K562 (cell line): ENCODE measurements around the gene SAPCD1. TPM values are rescaled to one million over a fixed set of nuclear protein-coding genes. Genes with fewer than 3 reads are reported as not detected.

Source experiments
- ARID4B ChIP-seq: sonication (generic); formaldehyde crosslinking; IDR thresholded peaks from 2 replicates; pipeline ENCODE4 v1.8.0; 2022; ENCODE audit warnings: mild to moderate bottlenecking, missing genetic modification reagents
- ILK ChIP-seq: fragments of 450-650 bp; IDR thresholded peaks from 2 replicates; pipeline ENCODE4 v1.6.1; 2016; ENCODE audit warnings: missing genetic modification characterization, low read depth, mild to moderate bottlenecking, missing compliant biosample characterization, moderate library complexity, borderline replicate concordance
- NCOA1 ChIP-seq: fragments of 450-650 bp; IDR thresholded peaks from 2 replicates; pipeline ENCODE4 v1.6.1; 2016; ENCODE audit warnings: low read depth
- PHF8 ChIP-seq: fragments of 200-600 bp; sonication (generic); IDR thresholded peaks from 2 replicates; pipeline ENCODE4 v1.6.1; 2012; ENCODE audit warnings: mixed run types, mild to moderate bottlenecking, inconsistent platforms, low read length, moderate library complexity, borderline replicate concordance
- REST ChIP-seq, 2 experiments: fragments of 450-650 bp; formaldehyde crosslinking in 1 of 2; IDR thresholded peaks; 2 replicates each; pipeline versions ENCODE4 v1.4.0 to v1.6.1; 2014 to 2020; ENCODE audit warnings: mild to moderate bottlenecking in 2 of 2, borderline replicate concordance in 1 of 2, low read depth in 1 of 2
- RNF2 ChIP-seq: sonication (generic); IDR thresholded peaks from 2 replicates; pipeline ENCODE4 v1.6.1; 2016
- SMAD1 ChIP-seq: fragments of 150-350 bp; IDR thresholded peaks from 2 replicates; pipeline ENCODE4 v1.6.1; 2014; ENCODE audit warnings: low read length, low read depth; ENCODE audit not compliant: partially characterized antibody
- STAT5B ChIP-seq: fragments of 250-450 bp; sonication (Bioruptor Pico); IDR thresholded peaks from 2 replicates; pipeline ENCODE4 v1.8.0; 2021; ENCODE audit warnings: mild to moderate bottlenecking, inconsistent platforms
- ZNF263 ChIP-seq: sonication (generic); formaldehyde crosslinking; IDR thresholded peaks from 2 replicates; pipeline ENCODE4 v1.8.0; 2022; ENCODE audit warnings: mild to moderate bottlenecking, missing genetic modification reagents, borderline replicate concordance
- ZNF408 ChIP-seq: fragments of 250-450 bp; sonication (Bioruptor Pico); IDR thresholded peaks from 2 replicates; pipeline ENCODE4 v1.4.0; 2020; ENCODE audit warnings: low read depth, mild to moderate bottlenecking, moderate library complexity
- ZNF584 ChIP-seq: fragments of 200-800 bp; sonication (Bioruptor generic); IDR thresholded peaks from 2 replicates; pipeline ENCODE4 v1.6.1; 2016; ENCODE audit warnings: low read depth, mild to moderate bottlenecking, missing genetic modification characterization, missing compliant biosample characterization
- ZNF766 ChIP-seq: fragments of 200-800 bp; sonication (Bioruptor generic); conservative IDR thresholded peaks from 2 replicates; pipeline ENCODE4 v1.6.1; 2016; ENCODE audit warnings: missing genetic modification characterization, missing compliant biosample characterization
- ZNF830 ChIP-seq: fragments of 250-450 bp; sonication (Bioruptor Pico); IDR thresholded peaks from 2 replicates; pipeline ENCODE4 v1.5.0; 2021; ENCODE audit warnings: mild to moderate bottlenecking
- polyA plus RNA-seq, 8 experiments: library from polyadenylated mRNA; depleted of rRNA in 4 of 8; stranded (reverse) in 5 of 8; unstranded in 3 of 8; fragments of >200 nt; fragmentation: Nextera tagmentation in 2 of 8; fragmentation: Illumina TruSeq in 1 of 8; extraction: Ambion mirVana in 2 of 8; extraction: Trizol in 1 of 8; gene quantifications; 2 replicates each; pipeline versions ENCODE4 v1.2.1 to v1.2.3, GENCODE V29; 2011 to 2014; ENCODE audit warnings: inconsistent platforms in 1 of 8, missing spikeins in 1 of 8
- total RNA-seq, 7 experiments: library from RNA; depleted of rRNA in 6 of 7; stranded (reverse); fragments of >200 nt in 6 of 7; fragmentation: Illumina TruSeq in 2 of 7; extraction: Trizol in 2 of 7; gene quantifications; 2 replicates each; pipeline versions ENCODE4 v1.2.1 to v1.2.3, GENCODE V29; 2011 to 2021; ENCODE audit warnings: low replicate concordance in 1 of 7

Gene SAPCD1
- total and polyA plus RNA-seq, 9 of the 15 experiments (the other 6 are each of a cell fraction or from before 2014, with no cell fraction given): 2.6 to 30.2 (median 7.4) TPM

GRCh38 chr6:31813465-31813849, 51.0 kb downstream of the SAPCD1 start (continued):
- TF ChIP-seq PHF8: no peak
- no peak for TF ChIP-seq NCOA1
- peak; percentile 15 for TF ChIP-seq SMAD1
- TF ChIP-seq ARID4B (CRISPR knock-in tag): peak; percentile 3; the same call in 1 of the 2 replicates
- 0 out of 2 replicates have a peak, but pooled peaks have one; percentile 1 for TF ChIP-seq ZNF830
- TF ChIP-seq ZNF408 (CRISPR knock-in tag): no peak
- TF ChIP-seq ZNF263 (CRISPR knock-in tag): 0 out of 2 replicates have a peak, but pooled peaks have one; percentile 13
- TF ChIP-seq ZNF766 (CRISPR knock-in tag): 0 out of 2 replicates have a peak, but pooled peaks have one; percentile 46
- TF ChIP-seq ZNF584: peak; percentile 55; the same call in 1 of the 2 replicates
- no peak for TF ChIP-seq STAT5B
- TF ChIP-seq RNF2: no peak
- no peak for TF ChIP-seq REST (IDR thresholded peaks at IDR 0.05; ENCODE audit: borderline replicate concordance)
- TF ChIP-seq REST (CRISPR knock-in tag; IDR thresholded peaks at IDR 0.05; ENCODE audit: low read depth): no peak
- peak; percentile 67 for TF ChIP-seq ILK (tag)
